Neural cell (in vitro differentiated cells): Measurements from ENCODE around the gene GIPC3. TPM values are rescaled to one million over a fixed set of nuclear protein-coding genes. Genes with fewer than 3 reads are reported as not detected.

ENCODE experiments used
- H2AFZ ChIP-seq: fragments of 200-600, 300-800 bp; sonication (generic), shearing (Covaris generic); 2 replicates; pipeline ENCODE4 v1.6.0; 2014; ENCODE audit warnings: low read depth, mild to moderate bottlenecking, antibody characterized with exemption, low read length, moderate library complexity
- H3F3A ChIP-seq: fragments of 200-600 bp; shearing (Covaris generic); 2 replicates; pipeline ENCODE4 v1.6.1; 2016; ENCODE audit warnings: mild to moderate bottlenecking, moderate library complexity, mixed read lengths, antibody characterized with exemption, low read length; ENCODE audit not compliant: insufficient read depth, poor library complexity, severe bottlenecking
- H3K27ac ChIP-seq: fragments of 200-600, 300-800 bp; sonication (generic), shearing (Covaris generic); 2 replicates; pipeline ENCODE4 v1.5.1; 2014; ENCODE audit warnings: mild to moderate bottlenecking, low read length, moderate library complexity
- H3K27me3 ChIP-seq: fragments of 300-800, 200-600 bp; sonication (generic), shearing (Covaris generic); 2 replicates; pipeline ENCODE4 v1.6.0; 2014; ENCODE audit warnings: mild to moderate bottlenecking, low read depth, low read length, moderate library complexity; ENCODE audit not compliant: insufficient read depth
- H3K36me3 ChIP-seq: fragments of 300-800, 200-600 bp; sonication (generic), shearing (Covaris generic); 2 replicates; pipeline ENCODE4 v1.5.1; 2014; ENCODE audit warnings: mild to moderate bottlenecking, antibody characterized with exemption, low read length, moderate library complexity; ENCODE audit not compliant: insufficient read depth
- H3K4me2 ChIP-seq: fragments of 300-800, 200-600 bp; sonication (generic), shearing (Covaris generic); 2 replicates; pipeline ENCODE4 v1.6.0; 2014; ENCODE audit warnings: mild to moderate bottlenecking, low read length
- H3K4me3 ChIP-seq: fragments of 300-800, 200-600 bp; sonication (generic), shearing (Covaris generic); 2 replicates; pipeline ENCODE4 v1.5.1; 2014; ENCODE audit warnings: mild to moderate bottlenecking, low read length, moderate library complexity
- H3K79me2 ChIP-seq: fragments of 200-600 bp; shearing (Covaris generic); replicated peaks from 2 replicates; pipeline ENCODE4 v1.6.0; 2014; ENCODE audit warnings: mild to moderate bottlenecking, low read length, moderate library complexity; ENCODE audit not compliant: insufficient read depth
- H3K9ac ChIP-seq: fragments of 300-800, 200-600 bp; sonication (generic), shearing (Covaris generic); 2 replicates; pipeline ENCODE4 v1.6.1; 2016; ENCODE audit warnings: mild to moderate bottlenecking, low read length, mixed read lengths
- H3K9me2 ChIP-seq: fragments of 200-600 bp; shearing (Covaris generic); 2 replicates; pipeline ENCODE4 v1.6.1; 2016; ENCODE audit warnings: mild to moderate bottlenecking, low read length, mixed read lengths; ENCODE audit not compliant: insufficient read depth
- H3K9me3 ChIP-seq: fragments of 200-600, 300-800 bp; sonication (generic), shearing (Covaris generic); 2 replicates; pipeline ENCODE4 v1.6.1; 2016; ENCODE audit warnings: mild to moderate bottlenecking, mixed run types, low read length, moderate library complexity, mixed read lengths
- H4K20me1 ChIP-seq: fragments of 200-600 bp; shearing (Covaris generic); 2 replicates; pipeline ENCODE4 v1.6.1; 2016; ENCODE audit warnings: mild to moderate bottlenecking, mixed run types; ENCODE audit not compliant: insufficient read depth
- EP300 ChIP-seq: fragments of 450-650 bp; conservative IDR thresholded peaks from 2 replicates; pipeline ENCODE4 v1.6.1; 2014; ENCODE audit warnings: antibody characterized with exemption, mild to moderate bottlenecking, moderate library complexity; ENCODE audit not compliant: poor library complexity, severe bottlenecking
- EZH2 ChIP-seq: fragments of 200-600, 300-800 bp; shearing (Covaris generic), sonication (generic); IDR thresholded peaks from 2 replicates; pipeline ENCODE4 v1.6.1; 2014; ENCODE audit warnings: antibody characterized with exemption, low read length, borderline replicate concordance, mild to moderate bottlenecking; ENCODE audit not compliant: insufficient read depth, poor library complexity, severe bottlenecking
- MXI1 ChIP-seq: fragments of 450-650 bp; conservative IDR thresholded peaks from 2 replicates; pipeline ENCODE4 v1.6.1; 2014; ENCODE audit warnings: antibody characterized with exemption, mild to moderate bottlenecking; ENCODE audit not compliant: poor library complexity, severe bottlenecking
- POLR2AphosphoS5 ChIP-seq: IDR thresholded peaks from 2 replicates; pipeline ENCODE4 v1.6.1; 2012
- RAD21 ChIP-seq: fragments of 450-650 bp; conservative IDR thresholded peaks from 2 replicates; pipeline ENCODE4 v1.6.1; 2014; ENCODE audit warnings: antibody characterized with exemption, mild to moderate bottlenecking, moderate library complexity
- SMC3 ChIP-seq: fragments of 450-650 bp; conservative IDR thresholded peaks from 2 replicates; pipeline ENCODE4 v1.6.1; 2014; ENCODE audit warnings: antibody characterized with exemption, mild to moderate bottlenecking, moderate library complexity; ENCODE audit not compliant: poor library complexity
- TAF1 ChIP-seq: IDR thresholded peaks from 2 replicates; pipeline ENCODE4 v1.6.1; 2012; ENCODE audit warnings: low read depth
- polyA plus RNA-seq: library from polyadenylated mRNA; depleted of rRNA; stranded (reverse); fragments of >200 nt; gene quantifications from 2 replicates; pipeline ENCODE4 v1.2.3, GENCODE V29; 2014
- TF ChIP-seq, protein P1 (sequence below): fragments of 450-650 bp; IDR thresholded peaks from 2 replicates; pipeline ENCODE4 v1.5.1; 2014; ENCODE audit warnings: antibody characterized with exemption, mild to moderate bottlenecking, moderate library complexity; ENCODE audit not compliant: poor library complexity, severe bottlenecking
- TF ChIP-seq, protein P2 (sequence below): IDR thresholded peaks from 2 replicates; pipeline ENCODE4 v1.6.1; 2012; ENCODE audit warnings: borderline replicate concordance

GIPC3 gene
- polyA plus RNA-seq, 1 donor from 2014 or later = not detected

DNA sequence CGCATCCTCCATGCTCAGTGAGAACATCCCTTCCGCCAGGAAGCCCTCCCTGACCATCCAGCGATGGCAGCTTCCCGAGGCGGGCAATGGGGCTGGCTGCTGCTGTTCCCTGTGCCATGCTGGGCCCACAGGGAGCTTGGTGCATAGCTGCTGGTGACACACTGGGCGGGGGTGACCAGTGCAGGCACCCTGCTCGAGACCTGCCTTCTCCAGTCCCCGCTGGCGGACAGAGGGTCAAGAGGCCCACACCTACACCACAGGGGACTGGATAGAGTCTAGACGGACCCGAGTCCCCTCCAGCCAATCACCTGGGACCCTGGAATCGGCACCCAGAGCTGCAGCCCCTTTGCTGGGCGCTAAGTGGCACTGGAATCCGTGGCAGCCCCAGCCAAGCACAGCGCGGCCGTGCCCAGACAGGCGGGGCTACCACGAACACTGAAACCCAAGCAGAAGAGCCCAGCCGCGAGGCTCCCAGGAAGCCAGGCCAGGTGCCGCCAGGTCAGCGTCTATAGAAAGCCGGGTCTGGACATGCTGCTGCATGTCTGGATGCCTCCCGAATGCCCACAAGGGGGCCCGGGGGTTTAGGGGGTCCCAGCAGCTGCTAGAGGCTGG lies 30.4 kb downstream of the GIPC3 start:
- TF ChIP-seq EP300 (no peak), RAD21 (no peak), POLR2AphosphoS5 (no peak), EZH2 (no peak), TAF1 (no peak), SMC3 (no peak), MXI1 (no peak)
- TF ChIP-seq, protein P1, sequence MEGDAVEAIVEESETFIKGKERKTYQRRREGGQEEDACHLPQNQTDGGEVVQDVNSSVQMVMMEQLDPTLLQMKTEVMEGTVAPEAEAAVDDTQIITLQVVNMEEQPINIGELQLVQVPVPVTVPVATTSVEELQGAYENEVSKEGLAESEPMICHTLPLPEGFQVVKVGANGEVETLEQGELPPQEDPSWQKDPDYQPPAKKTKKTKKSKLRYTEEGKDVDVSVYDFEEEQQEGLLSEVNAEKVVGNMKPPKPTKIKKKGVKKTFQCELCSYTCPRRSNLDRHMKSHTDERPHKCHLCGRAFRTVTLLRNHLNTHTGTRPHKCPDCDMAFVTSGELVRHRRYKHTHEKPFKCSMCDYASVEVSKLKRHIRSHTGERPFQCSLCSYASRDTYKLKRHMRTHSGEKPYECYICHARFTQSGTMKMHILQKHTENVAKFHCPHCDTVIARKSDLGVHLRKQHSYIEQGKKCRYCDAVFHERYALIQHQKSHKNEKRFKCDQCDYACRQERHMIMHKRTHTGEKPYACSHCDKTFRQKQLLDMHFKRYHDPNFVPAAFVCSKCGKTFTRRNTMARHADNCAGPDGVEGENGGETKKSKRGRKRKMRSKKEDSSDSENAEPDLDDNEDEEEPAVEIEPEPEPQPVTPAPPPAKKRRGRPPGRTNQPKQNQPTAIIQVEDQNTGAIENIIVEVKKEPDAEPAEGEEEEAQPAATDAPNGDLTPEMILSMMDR = no peak
- TF ChIP-seq, protein P2, sequence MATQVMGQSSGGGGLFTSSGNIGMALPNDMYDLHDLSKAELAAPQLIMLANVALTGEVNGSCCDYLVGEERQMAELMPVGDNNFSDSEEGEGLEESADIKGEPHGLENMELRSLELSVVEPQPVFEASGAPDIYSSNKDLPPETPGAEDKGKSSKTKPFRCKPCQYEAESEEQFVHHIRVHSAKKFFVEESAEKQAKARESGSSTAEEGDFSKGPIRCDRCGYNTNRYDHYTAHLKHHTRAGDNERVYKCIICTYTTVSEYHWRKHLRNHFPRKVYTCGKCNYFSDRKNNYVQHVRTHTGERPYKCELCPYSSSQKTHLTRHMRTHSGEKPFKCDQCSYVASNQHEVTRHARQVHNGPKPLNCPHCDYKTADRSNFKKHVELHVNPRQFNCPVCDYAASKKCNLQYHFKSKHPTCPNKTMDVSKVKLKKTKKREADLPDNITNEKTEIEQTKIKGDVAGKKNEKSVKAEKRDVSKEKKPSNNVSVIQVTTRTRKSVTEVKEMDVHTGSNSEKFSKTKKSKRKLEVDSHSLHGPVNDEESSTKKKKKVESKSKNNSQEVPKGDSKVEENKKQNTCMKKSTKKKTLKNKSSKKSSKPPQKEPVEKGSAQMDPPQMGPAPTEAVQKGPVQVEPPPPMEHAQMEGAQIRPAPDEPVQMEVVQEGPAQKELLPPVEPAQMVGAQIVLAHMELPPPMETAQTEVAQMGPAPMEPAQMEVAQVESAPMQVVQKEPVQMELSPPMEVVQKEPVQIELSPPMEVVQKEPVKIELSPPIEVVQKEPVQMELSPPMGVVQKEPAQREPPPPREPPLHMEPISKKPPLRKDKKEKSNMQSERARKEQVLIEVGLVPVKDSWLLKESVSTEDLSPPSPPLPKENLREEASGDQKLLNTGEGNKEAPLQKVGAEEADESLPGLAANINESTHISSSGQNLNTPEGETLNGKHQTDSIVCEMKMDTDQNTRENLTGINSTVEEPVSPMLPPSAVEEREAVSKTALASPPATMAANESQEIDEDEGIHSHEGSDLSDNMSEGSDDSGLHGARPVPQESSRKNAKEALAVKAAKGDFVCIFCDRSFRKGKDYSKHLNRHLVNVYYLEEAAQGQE = no peak
- Histone ChIP-seq H3K9me3 (no peaks in the 10 kb centered on the region), H3K27me3 (no peaks in the 10 kb centered on the region), H3K79me2 (no peaks in the 10 kb centered on the region), H2AFZ (no peak overlapping the region), H3K9me2 (no peaks in the 10 kb centered on the region), H3K4me2 (no peak overlapping the region), H3K36me3 (no peaks in the 10 kb centered on the region), H3K9ac (no peak overlapping the region), H3K27ac (no peak overlapping the region), H3K4me3 (no peak overlapping the region), H3F3A (no peaks in the 10 kb centered on the region), H4K20me1 (no peaks in the 10 kb centered on the region)

DNA sequence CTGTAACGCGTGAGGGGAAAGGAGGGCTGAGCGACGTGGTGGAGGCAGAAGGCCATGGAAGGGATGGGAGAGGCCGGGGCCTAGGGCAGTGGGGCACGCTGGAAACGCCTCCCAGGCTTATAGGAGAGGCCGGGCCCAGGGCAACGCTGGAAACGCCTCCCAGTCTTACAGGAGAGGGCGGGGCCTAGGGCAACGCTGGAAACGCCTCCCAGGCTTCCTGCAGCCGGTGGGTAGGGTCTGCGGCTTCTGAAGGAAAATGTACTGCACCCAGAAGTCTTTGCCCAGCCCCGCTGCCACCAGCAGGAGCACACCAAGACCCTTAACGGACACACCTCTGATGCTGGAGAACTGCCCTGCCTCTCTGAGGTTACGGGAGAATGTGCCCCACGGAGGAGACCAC lies 32.2 kb downstream of the GIPC3 start:
- H3K36me3 ChIP-seq = no peaks in the 10 kb centered on the region
- TF ChIP-seq, protein P2 = no peak

More for the DNA sequence above, 32.2 kb downstream of the GIPC3 start:
- H3K27ac ChIP-seq = no peak overlapping the region
- H3K9ac ChIP-seq = no peak overlapping the region
- H3K4me2 ChIP-seq = no peak overlapping the region
- no peak overlapping the region for H2AFZ ChIP-seq
- H3K9me3 ChIP-seq = no peaks in the 10 kb centered on the region
- no peaks in the 10 kb centered on the region for H3K79me2 ChIP-seq
- no peaks in the 10 kb centered on the region for H3F3A ChIP-seq
- no peaks in the 10 kb centered on the region for H3K9me2 ChIP-seq
- no peak overlapping the region for H3K4me3 ChIP-seq
- no peaks in the 10 kb centered on the region for H3K27me3 ChIP-seq
- no peaks in the 10 kb centered on the region for H4K20me1 ChIP-seq
